Activated CD4-positive, alpha-beta T cell treated with anti-CD3 and anti-CD28 coated beads, Interleukin-2, amount 10 ng/mL, durations not matched to agents 7 days and 5 days (primary cell): ENCODE data around the gene MAPK11. TPM values are rescaled to one million over a fixed set of nuclear protein-coding genes. Genes with fewer than 3 reads are reported as not detected.

Source experiments
- CTCF ChIA-PET: fragments of 350-600 bp; sonication (Branson Sonifier 250); formaldehyde crosslinking; loops from one replicate; lab custom pipeline; 2021; ENCODE audit warnings: antibody characterized with exemption; lab: Charles Lee
- POLR2A ChIA-PET: fragments of 350-600 bp; sonication (Branson Sonifier 250); formaldehyde crosslinking; loops from one replicate; lab custom pipeline; 2021; ENCODE audit warnings: antibody characterized with exemption; lab: Charles Lee
- DNase-seq: peaks from one replicate; pipeline ENCODE4 v3.0.0-alpha.2; 2020
- H3K27ac Mint-ChIP-seq: one replicate; pipeline ENCODE4 v1.8.0; 2021; ENCODE audit warnings: mild to moderate bottlenecking, moderate library complexity, mixed read lengths
- H3K27me3 Mint-ChIP-seq: one replicate; pipeline ENCODE4 v1.8.0; 2021; ENCODE audit warnings: mixed read lengths
- H3K36me3 Mint-ChIP-seq: one replicate; pipeline ENCODE4 v1.8.0; 2021; ENCODE audit warnings: low read depth, mixed read lengths
- H3K4me1 Mint-ChIP-seq: one replicate; pipeline ENCODE4 v1.8.0; 2021; ENCODE audit warnings: mixed read lengths
- H3K4me3 Mint-ChIP-seq: one replicate; pipeline ENCODE4 v1.8.0; 2021; ENCODE audit warnings: mild to moderate bottlenecking, moderate library complexity, mixed read lengths
- H3K9me3 Mint-ChIP-seq: one replicate; pipeline ENCODE4 v1.8.0; 2021; ENCODE audit warnings: mixed read lengths
- total RNA-seq, 2 experiments: library from RNA; stranded (reverse); gene quantifications; one replicate each; pipeline ENCODE4 v1.2.3, GENCODE V29; 2021

Gene MAPK11
- total RNA-seq, 2 experiments from 2014 or later: 10.7 to 12.6 TPM

GRCh38 chr22:50222508-50222907 lies 47.7 kb downstream of the MAPK11 start:
- no peak overlapping the region for H3K27ac Mint-ChIP-seq

GRCh38 chr22:50221410-50222300 lies 48.5 kb downstream of the MAPK11 start:
- H3K4me1 Mint-ChIP-seq: no peaks in the 10 kb centered on the region
- DNase-seq: no peak

More at GRCh38 chr22:50222508-50222907, 47.7 kb downstream of the MAPK11 start:
- Mint-ChIP-seq H3K36me3 (peaks cover 22% of the 10 kb centered on the region), H3K27me3 (no peaks in the 10 kb centered on the region), H3K4me3 (no peak overlapping the region), H3K4me1 (no peaks in the 10 kb centered on the region), H3K9me3 (no peaks in the 10 kb centered on the region)
- ChIA-PET POLR2A (no interaction called here), CTCF (no interaction called here)
- DNase-seq: no peak

GRCh38 chr22:50220603-50221409 lies 49.4 kb downstream of the MAPK11 start:
- DNase-seq: no peak
- Mint-ChIP-seq H3K4me3 (no peak overlapping the region), H3K27ac (no peak overlapping the region), H3K4me1 (no peaks in the 10 kb centered on the region), H3K27me3 (no peaks in the 10 kb centered on the region), H3K36me3 (peaks cover 25% of the 10 kb centered on the region), H3K9me3 (no peaks in the 10 kb centered on the region)
- CTCF ChIA-PET: interaction anchor here (1.3 to 1.5 kb wide), 2 partner anchors 19 to 137 kb away, joined by 3 to 4 read pairs; no protein-coding TSS in a partner anchor
- POLR2A ChIA-PET: no interaction called here

More at GRCh38 chr22:50221410-50222300, 48.5 kb downstream of the MAPK11 start:
- Mint-ChIP-seq H3K9me3 (no peaks in the 10 kb centered on the region), H3K27ac (no peak overlapping the region), H3K27me3 (no peaks in the 10 kb centered on the region), H3K36me3 (peaks cover 23% of the 10 kb centered on the region), H3K4me3 (no peak overlapping the region)
- POLR2A ChIA-PET: no interaction called here
- CTCF ChIA-PET: interaction anchor here (1.3 to 1.5 kb wide), 2 partner anchors 18 to 138 kb away, joined by 3 to 4 read pairs; no protein-coding TSS in a partner anchor

- CTCF ChIA-PET: interaction anchor here (1.3 to 1.5 kb wide), 2 partner anchors 20 to 136 kb away, joined by 3 to 4 read pairs; no protein-coding TSS in a partner anchor
- H3K27ac Mint-ChIP-seq: no peak overlapping the region
- POLR2A ChIA-PET: no interaction called here
Measured at GRCh38 chr22:50219800-50220602, 50.2 kb downstream of the MAPK11 start.

GRCh38 chr22:50218996-50219727 lies 51.0 kb downstream of the MAPK11 start:
- H3K4me1 Mint-ChIP-seq: no peaks in the 10 kb centered on the region
- no peaks in the 10 kb centered on the region for H3K9me3 Mint-ChIP-seq
- no peak for DNase-seq
- ChIA-PET CTCF (interaction anchor here (1.2 kb wide), 1 partner anchor 10 kb away, joined by 4 read pairs; no protein-coding TSS in a partner anchor), POLR2A (no interaction called here)
- peaks cover 28% of the 10 kb centered on the region for H3K36me3 Mint-ChIP-seq
- no peak overlapping the region for H3K4me3 Mint-ChIP-seq
- H3K27ac Mint-ChIP-seq: no peak overlapping the region
- H3K27me3 Mint-ChIP-seq: no peaks in the 10 kb centered on the region

More at GRCh38 chr22:50219800-50220602, 50.2 kb downstream of the MAPK11 start:
- Mint-ChIP-seq H3K9me3 (no peaks in the 10 kb centered on the region), H3K27me3 (no peaks in the 10 kb centered on the region), H3K4me3 (no peak overlapping the region), H3K4me1 (no peaks in the 10 kb centered on the region), H3K36me3 (peaks cover 26% of the 10 kb centered on the region)
- no peak for DNase-seq

- H3K4me1 Mint-ChIP-seq: no peaks in the 10 kb centered on the region
- ChIA-PET CTCF (interaction anchor here (1.2 kb wide), 1 partner anchor 10 kb away, joined by 4 read pairs; no protein-coding TSS in a partner anchor), POLR2A (no interaction called here)
- peaks cover 27% of the 10 kb centered on the region for H3K36me3 Mint-ChIP-seq
- H3K27ac Mint-ChIP-seq: no peak overlapping the region
- no peak for DNase-seq
- H3K9me3 Mint-ChIP-seq: no peaks in the 10 kb centered on the region
- no peak overlapping the region for H3K4me3 Mint-ChIP-seq
- H3K27me3 Mint-ChIP-seq: no peaks in the 10 kb centered on the region
Measured at GRCh38 chr22:50218153-50218995, 51.8 kb downstream of the MAPK11 start.

- no peak for DNase-seq
- H3K27me3 Mint-ChIP-seq: no peaks in the 10 kb centered on the region
- peaks cover 28% of the 10 kb centered on the region for H3K36me3 Mint-ChIP-seq
- ChIA-PET POLR2A (interaction anchor here (0.5 kb wide), 1 partner anchor 141 kb away, joined by 3 read pairs; no protein-coding TSS in a partner anchor), CTCF (interaction anchor here (1.2 kb wide), 1 partner anchor 9 kb away, joined by 4 read pairs; no protein-coding TSS in a partner anchor)
- H3K9me3 Mint-ChIP-seq: no peaks in the 10 kb centered on the region
- H3K4me1 Mint-ChIP-seq: no peaks in the 10 kb centered on the region
- H3K27ac Mint-ChIP-seq: no peak overlapping the region
- H3K4me3 Mint-ChIP-seq: no peak overlapping the region
Measured at GRCh38 chr22:50217543-50218152, 52.5 kb downstream of the MAPK11 start.

- no peak overlapping the region for H3K27ac Mint-ChIP-seq
- ChIA-PET POLR2A (no interaction called here), CTCF (no interaction called here)
- no peak for DNase-seq
- no peak overlapping the region for H3K4me3 Mint-ChIP-seq
- H3K4me1 Mint-ChIP-seq: no peaks in the 10 kb centered on the region
- H3K36me3 Mint-ChIP-seq: peaks cover 31% of the 10 kb centered on the region
- H3K27me3 Mint-ChIP-seq: no peaks in the 10 kb centered on the region
- H3K9me3 Mint-ChIP-seq: no peaks in the 10 kb centered on the region
Measured at GRCh38 chr22:50216684-50217520, 53.3 kb downstream of the MAPK11 start.

GRCh38 chr22:50216055-50216683 lies 54.0 kb downstream of the MAPK11 start:
- H3K27ac Mint-ChIP-seq: no peak overlapping the region
- H3K4me1 Mint-ChIP-seq: peaks cover under 1% of the 10 kb centered on the region
- no peaks in the 10 kb centered on the region for H3K9me3 Mint-ChIP-seq
- H3K27me3 Mint-ChIP-seq: no peaks in the 10 kb centered on the region
- no peak for DNase-seq
- POLR2A ChIA-PET: no interaction called here
- peaks cover 31% of the 10 kb centered on the region for H3K36me3 Mint-ChIP-seq
- no peak overlapping the region for H3K4me3 Mint-ChIP-seq
- CTCF ChIA-PET: interaction anchor here (0.8 kb wide), 1 partner anchor 67 kb away, joined by 3 read pairs; no protein-coding TSS in a partner anchor
